Stimulated activated CD8-positive, alpha-beta memory T cell treated with anti-CD3 and anti-CD28 coated beads, Interleukin-7, amount 100 ng/mL, for 4 hours (primary cell): ENCODE measurements around the gene GALNT2.

Source experiments
- DNase-seq, 2 donors: peaks; one replicate each; pipeline ENCODE4 v3.0.0-alpha.2; 2020; ENCODE audit warnings: low read depth in 2 of 2

The GALNT2 gene

DNA sequence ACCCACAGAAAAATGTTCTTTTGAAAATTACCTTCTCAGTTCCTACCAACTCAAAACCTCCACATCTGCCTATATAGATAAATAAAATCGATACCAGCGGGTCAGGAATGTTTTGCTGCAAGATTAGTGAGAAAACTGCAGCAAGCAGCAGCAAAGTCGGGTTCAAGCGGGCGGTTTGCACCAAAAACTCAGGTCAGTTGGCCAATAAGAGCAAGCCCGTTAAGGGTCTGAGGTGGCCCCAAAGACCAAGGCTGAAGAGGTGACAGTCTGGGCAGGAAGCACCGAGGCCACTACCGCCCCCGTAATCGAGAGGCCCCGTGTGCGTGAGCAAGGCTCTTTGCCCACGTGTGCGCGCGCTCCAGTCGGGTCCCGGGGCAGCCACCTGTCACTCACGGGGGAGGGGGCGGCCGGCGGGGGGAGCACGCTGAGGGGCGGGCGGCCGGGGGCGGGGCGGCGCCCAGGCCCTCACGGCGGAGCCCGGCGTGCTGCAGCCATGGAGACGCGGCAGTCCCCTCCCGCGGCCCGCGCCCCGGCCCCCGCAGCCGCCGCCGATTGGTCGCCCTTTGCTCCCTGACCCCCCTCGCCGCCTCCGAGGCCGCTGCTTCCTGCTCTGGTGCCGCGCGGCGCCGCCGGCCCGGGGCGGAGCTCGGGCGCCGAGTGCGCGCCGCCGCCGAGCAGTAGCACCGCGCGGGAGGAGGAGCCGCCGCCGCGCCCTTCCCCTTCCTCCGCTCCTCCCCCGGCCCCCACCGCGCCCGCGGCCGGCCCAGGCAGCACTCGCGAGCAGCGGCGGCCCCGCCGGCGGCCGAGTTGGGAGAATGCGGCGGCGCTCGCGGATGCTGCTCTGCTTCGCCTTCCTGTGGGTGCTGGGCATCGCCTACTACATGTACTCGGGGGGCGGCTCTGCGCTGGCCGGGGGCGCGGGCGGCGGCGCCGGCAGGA is at the start of gene GALNT2:
Gene GALNT2, plus strand, starts transcription at position 773 of the 939 bp plus-strand sequence. Its CDS starts 43 bp downstream, at position 816.
- DNase-seq = peak; percentile 71 to 92

DNA sequence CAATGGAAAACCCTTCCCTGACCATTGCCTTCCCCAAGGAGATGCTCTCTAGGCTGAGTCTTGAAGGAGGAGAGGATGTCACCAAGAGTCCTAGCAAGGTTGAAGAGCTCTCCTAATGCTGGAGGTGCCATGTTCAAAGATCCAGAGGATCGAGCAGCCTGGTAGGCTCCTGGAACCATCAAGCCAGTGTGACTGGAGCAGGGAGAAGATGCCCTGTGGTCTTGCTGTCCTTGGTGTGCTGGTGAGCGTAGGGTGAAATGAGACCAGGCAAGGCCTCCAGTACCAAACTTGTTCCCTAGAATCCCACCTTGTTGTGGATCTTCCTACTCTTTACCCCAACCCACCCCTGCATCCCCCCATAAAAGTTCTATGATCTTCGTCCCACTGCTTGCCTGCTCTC is 46.6 kb upstream of the GALNT2 start:
- no peak for DNase-seq

DNA sequence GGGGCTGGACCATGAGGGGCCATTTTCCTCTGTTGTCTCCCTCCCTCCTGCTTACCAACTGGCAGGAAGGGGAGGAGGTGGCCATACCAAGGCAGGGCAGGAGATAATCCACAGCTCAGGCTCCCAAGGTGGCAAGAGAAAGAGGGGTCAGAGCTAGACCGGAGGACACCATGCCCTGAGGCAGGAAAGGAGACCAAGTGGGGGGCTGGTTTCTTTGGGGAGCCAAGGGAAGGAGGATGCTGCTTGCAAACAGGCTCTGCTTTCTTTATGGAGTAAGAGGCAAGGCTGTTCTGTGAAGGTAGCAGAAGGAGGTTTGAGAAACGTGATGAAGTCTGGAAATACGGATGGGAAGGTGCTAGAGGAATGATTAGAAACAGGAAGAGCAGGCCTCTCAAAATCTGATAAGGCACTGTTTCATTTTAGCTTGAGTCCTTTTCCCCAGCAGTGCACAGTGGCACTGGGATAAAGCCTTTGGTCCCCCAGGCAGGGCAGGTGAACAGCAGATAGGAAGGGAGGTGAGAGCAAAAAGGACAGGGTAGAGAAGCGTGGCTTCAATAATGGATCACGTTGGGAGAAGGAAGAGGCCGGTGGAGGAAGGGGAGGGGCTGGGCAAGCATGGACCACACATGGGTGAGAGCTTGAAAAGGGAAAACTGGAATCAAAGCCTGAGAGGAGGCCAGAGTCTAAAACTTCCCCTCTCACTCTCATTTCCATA is 44.2 kb upstream of the GALNT2 start:
- no peak for DNase-seq

GRCh38 chr1:230025686-230026085 is 41.4 kb upstream of the GALNT2 start:
- DNase-seq = no peak

GRCh38 chr1:230026139-230026538 is 40.9 kb upstream of the GALNT2 start:
- DNase-seq = no peak

GRCh38 chr1:230026572-230026971 is 40.5 kb upstream of the GALNT2 start:
- no peak for DNase-seq

GRCh38 chr1:230028602-230029223 is 38.3 kb upstream of the GALNT2 start:
- DNase-seq = no peak

GRCh38 chr1:230029244-230029941 is 37.6 kb upstream of the GALNT2 start:
- DNase-seq = no peak

- no peak for DNase-seq
Measured at GRCh38 chr1:230030122-230030821, 36.8 kb upstream of the GALNT2 start.

GRCh38 chr1:230031131-230031530 is 35.9 kb upstream of the GALNT2 start:
- DNase-seq = no peak

GRCh38 chr1:230032516-230033281 is 34.3 kb upstream of the GALNT2 start:
- no peak for DNase-seq

GRCh38 chr1:230037261-230037660 is 29.8 kb upstream of the GALNT2 start:
- no peak for DNase-seq

DNA sequence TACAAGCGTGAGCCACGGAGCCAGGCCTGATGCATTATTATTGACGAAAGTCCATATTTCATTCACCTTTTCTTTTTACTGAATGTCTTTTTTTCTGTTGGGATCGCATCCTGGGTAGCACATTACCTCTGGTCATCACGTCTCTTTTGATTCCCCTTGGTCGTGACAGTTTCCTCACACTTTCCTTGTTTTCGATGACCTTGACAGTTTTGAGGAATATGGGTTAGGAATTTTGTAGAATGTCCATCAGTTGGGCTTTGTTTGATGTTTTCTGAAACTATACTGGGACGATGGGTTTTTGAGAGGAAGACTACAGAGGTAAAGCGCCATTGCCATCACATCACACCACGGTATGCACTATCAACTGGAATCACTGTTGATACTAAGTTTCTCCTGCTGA is 26.6 kb upstream of the GALNT2 start:
- DNase-seq = no peak

DNA sequence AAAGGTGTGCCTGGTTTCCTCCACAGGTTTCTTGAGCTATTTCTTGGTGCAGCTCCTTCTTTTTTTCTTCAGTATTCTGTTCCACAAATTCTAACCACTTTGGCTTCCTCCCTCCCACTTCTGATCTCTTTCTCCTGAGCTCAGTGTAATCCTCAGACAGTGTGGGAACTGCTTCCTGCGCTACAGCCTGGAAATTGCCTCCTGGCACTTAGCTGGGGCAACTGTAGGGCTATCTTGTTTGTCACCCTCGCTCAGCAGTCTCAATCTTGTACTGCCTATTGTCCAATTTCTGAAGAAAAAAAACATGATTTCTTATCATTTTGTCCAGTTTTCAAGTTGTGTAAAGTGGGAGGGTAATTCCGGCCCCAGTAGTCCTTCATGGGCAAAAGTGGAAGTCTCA is 24.0 kb upstream of the GALNT2 start:
- no peak for DNase-seq

GRCh38 chr1:230044729-230045128 is 22.3 kb upstream of the GALNT2 start:
- DNase-seq = no peak

- DNase-seq = no peak
Measured at GRCh38 chr1:230047114-230047865, 19.7 kb upstream of the GALNT2 start.

DNA sequence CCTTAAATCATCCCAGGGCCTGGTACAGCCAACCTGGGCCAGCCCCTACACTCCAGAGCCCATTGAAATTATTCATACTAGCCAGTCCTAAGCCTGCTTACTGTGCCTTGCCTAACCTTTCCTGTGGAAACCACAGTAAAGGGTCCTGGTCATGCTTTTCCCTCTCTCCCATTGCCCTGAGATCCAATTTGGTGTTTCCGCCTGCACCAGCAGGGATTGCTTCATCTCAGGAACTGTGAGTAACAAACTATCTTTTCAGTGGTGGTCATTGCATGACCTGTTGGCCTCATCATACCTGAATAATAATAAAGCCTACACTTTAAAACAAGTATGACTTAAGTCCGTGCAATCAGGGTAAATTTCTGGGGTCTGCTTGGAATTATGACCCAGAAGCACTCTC is 18.7 kb upstream of the GALNT2 start:
- DNase-seq = no peak

DNA sequence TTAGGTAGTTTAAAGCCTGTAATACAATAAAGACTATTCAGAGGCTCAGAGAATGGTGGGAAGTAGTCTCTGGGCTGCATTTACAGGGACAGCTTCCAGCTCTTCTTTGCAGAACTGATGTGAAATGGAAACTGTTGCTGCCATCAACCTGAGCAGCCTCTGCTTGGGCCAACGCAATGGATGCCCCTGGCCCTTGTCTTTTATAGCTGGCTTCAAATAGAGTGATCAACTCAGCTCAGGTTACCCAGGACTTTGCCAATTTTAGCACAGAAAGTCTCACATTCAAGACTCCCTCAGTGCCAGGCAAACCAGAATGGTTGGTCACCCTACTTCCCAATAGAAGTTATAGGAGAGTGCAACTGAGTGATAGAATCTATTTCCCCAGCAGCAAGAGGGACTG is 18.1 kb upstream of the GALNT2 start:
- no peak for DNase-seq

DNA sequence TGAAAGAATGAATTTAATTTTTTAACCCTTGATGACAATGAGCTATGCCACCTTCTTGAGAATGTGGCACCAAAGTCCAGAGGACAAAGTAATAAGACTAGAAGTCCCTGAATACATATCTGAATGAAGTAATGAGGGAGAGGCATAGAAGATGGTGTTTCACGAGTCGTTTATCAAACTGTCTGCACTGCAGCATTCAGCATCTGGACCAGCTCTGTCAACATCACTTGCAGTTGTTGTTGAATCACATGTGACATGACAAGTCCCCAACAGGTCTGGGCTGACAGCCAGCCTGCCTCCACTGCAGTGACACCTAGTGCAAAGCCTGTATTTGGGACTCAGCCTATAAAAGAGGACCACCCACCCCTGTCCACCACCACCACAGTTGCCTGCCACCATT is 17.3 kb upstream of the GALNT2 start:
- DNase-seq = no peak
